Stimulated activated CD4-positive, alpha-beta T cell treated with anti-CD3 and anti-CD28 coated beads, Interleukin-15, amount 100 ng/mL, for 48 hours (primary cell): ENCODE results near the gene IL21R.

Experiments used
- DNase-seq, 2 donors: peaks; one replicate each; pipeline ENCODE4 v3.0.0-alpha.2; 2020; ENCODE audit warnings: low read depth in 2 of 2

The IL21R gene

GRCh38 chr16:27401768-27402568, at the start of gene IL21R:
Gene IL21R (plus strand): TSS chr16:27402174. CDS start chr16:27430072, 27,898 bp downstream.
- DNase-seq, result peak; percentile 84 to 86

GRCh38 chr16:27353853-27354252, 48.1 kb upstream of the IL21R start:
- DNase-seq, result no peak

GRCh38 chr16:27355610-27356009, 46.4 kb upstream of the IL21R start:
- peak in 1 of 2 donors; percentile 44 for DNase-seq

- DNase-seq, result no peak
Observed at GRCh38 chr16:27356794-27357193, 45.2 kb upstream of the IL21R start.

- DNase-seq, result no peak
Observed at GRCh38 chr16:27359051-27359450, 42.9 kb upstream of the IL21R start.

- DNase-seq, result no peak
Observed at GRCh38 chr16:27359615-27360014, 42.4 kb upstream of the IL21R start.

DNA sequence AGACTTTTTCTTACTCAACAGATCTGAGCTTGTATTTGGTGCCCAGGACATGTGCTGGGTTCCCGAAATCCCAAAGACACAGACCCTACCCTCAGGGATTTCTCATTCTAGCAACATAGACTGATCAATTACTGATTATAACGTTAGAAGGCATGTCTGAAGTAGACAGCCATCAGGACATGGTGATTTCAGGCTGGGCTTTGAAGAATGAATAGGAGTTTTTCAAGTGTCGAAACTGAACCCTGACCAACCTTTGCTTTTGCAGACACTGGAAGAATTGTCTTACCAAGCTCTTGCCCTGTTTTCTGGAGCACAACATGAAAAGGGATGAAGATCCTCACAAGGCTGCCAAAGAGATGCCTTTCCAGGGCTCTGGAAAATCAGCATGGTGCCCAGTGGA, 40.0 kb upstream of the IL21R start:
- no peak for DNase-seq

- no peak for DNase-seq
Observed at GRCh38 chr16:27362570-27363245, 39.3 kb upstream of the IL21R start.

DNA sequence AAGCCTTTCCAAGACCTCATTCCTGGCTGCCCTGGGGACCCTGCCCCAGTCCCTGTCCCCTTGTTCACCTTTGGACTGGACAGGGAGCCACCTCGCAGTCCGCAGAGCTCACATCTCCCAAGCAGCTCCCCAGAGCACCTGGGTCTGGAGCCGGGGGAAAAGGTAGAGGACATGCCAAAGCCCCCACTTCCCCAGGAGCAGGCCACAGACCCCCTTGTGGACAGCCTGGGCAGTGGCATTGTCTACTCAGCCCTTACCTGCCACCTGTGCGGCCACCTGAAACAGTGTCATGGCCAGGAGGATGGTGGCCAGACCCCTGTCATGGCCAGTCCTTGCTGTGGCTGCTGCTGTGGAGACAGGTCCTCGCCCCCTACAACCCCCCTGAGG, 38.7 kb upstream of the IL21R start:
- no peak for DNase-seq

- DNase-seq, result no peak
Observed at GRCh38 chr16:27363797-27364196, 38.2 kb upstream of the IL21R start.

GRCh38 chr16:27364493-27365141, 37.4 kb upstream of the IL21R start:
- DNase-seq, result no peak

DNA sequence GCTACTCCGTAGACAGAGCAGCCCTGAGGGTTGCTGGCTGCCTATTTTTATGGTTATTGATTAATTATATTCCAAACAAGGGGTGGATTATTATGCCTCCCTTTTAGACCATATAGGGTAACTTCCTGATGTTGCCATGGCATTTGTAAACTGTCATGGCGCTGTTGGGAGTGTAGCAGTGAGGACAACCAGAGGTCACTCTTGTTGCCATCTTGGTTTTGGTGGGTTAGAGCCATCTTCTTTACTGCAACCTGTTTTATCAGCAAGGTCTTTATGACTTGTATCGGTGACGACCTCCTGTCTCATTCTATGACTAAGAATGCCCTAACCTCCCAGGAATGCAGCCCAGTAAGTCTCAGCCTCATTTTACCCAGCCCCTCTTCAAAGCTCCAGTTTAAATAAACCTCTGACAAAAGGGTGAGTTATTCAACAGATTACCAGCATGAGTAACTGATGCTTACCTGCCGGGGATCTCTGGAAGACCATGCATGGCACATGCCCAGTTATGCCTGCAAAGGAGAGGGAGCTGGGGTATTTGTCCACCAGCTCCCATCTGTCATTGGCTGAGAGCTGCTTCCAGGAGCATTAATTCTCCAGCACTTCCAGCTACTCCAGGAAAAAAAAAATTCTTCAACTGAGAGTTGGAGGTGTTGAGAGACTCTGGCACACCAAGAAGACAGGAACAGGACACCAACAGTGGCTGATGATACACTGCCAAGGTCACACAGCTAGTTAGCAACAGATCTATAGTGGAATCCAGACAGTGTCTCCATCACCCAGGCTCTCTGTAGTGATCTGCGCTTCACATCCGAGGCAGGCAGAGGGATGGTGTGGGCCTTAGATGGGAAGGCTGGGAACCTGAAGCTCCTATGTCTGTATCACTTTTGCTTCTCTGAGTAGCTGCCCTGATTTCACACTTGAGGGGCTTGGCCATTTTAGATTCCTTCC, 36.6 kb upstream of the IL21R start:
- DNase-seq, result no peak

- DNase-seq, result no peak
Observed at GRCh38 chr16:27366687-27367460, 35.1 kb upstream of the IL21R start.

- DNase-seq, result peak; percentile 86 to 91
Observed at GRCh38 chr16:27367461-27368357, 34.3 kb upstream of the IL21R start.

DNA sequence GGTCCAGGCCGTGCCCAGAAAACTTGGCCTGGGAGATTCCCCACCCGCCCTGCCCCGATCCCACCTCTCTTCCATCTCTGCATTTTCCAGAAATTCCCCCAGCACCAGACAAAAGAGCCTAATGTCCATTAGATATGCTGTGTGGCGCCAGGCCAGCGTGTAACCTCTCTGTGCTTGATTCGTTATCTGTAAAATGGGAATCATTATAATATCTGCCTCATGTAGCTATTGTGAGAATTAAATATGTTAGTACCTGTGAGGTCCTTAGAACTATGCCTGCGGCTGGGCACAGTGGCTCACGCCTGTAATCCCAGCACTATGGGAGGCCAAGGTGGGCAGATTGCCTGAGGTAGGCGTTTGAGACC, 33.6 kb upstream of the IL21R start:
- DNase-seq, result no peak

DNA sequence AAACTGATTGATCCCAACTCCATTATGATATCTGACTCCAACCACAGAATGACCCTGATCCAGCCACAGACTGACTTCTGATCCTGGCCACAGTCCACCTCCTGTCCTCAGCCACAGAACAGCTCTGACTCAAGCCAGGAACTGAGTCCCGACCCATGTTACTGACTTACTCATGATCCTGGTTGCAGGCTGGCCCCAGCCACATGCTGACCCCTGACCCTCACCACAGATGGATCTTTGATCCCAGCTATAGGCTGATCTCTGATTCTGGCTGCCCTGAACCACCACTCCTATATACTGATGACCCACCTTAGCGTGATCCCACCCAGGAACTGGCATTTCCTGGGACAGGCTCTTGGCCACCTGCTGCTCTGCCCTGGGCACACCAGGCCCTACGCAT, 32.2 kb upstream of the IL21R start:
- no peak for DNase-seq

- no peak for DNase-seq
Observed at GRCh38 chr16:27370318-27370717, 31.7 kb upstream of the IL21R start.

GRCh38 chr16:27373312-27373711, 28.7 kb upstream of the IL21R start:
- no peak for DNase-seq

DNA sequence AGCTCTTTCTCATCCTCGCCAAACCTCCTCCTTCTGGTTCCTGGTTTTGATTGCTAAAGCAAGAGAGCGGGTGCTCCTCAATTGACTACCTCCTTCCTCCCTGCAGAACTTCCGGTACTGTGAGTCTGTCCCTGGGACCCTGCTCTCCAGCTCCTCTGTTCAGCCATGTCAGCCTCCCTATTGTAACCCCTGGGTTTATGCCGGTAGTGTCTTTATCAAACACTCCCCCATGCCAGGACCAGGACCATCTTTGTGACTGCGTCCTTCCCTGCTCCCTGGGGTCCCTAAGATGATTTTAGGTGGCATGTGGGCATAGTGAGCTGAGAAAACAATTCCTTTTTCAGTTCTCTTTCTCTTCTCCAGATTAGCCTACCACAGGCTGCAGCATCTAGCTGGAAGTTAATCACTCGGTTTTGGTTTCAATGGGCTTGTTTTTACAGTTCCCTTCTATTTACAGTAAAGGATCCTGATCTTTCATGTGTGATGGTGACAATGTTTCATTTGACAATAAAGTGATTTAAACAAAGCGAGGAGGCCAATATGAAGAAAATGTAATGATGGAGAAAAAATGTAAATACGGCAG, 27.7 kb upstream of the IL21R start:
- DNase-seq, result no peak
